ENCODE results near the gene PYGM.

PYGM gene

GRCh38 chr11:64752175-64752970 is 7.4 kb downstream of the PYGM start:
- no peak for DNase-seq

- no peak for DNase-seq
Observed at GRCh38 chr11:64751580-64751979, 8.2 kb downstream of the PYGM start.

DNA sequence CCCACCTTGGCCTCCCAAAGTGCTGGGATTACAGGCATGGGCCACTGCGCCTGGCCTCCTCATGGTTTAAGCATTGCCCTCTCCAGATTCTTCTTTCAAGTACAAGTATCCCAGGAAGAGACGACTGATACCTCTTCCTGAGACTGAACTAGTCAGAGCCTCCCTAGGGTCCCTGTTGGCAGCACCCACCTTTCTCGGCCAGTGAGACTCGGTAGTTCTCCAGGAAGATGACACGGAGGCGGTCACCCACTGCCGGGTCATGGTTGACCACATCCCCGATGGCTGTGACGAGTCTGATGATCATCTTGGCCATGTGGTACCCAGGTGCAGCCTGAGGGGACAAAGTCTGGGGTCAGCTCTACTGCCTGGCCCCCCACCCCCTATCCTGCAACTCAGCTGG is 8.6 kb downstream of the PYGM start:
- DNase-seq = no peak

DNA sequence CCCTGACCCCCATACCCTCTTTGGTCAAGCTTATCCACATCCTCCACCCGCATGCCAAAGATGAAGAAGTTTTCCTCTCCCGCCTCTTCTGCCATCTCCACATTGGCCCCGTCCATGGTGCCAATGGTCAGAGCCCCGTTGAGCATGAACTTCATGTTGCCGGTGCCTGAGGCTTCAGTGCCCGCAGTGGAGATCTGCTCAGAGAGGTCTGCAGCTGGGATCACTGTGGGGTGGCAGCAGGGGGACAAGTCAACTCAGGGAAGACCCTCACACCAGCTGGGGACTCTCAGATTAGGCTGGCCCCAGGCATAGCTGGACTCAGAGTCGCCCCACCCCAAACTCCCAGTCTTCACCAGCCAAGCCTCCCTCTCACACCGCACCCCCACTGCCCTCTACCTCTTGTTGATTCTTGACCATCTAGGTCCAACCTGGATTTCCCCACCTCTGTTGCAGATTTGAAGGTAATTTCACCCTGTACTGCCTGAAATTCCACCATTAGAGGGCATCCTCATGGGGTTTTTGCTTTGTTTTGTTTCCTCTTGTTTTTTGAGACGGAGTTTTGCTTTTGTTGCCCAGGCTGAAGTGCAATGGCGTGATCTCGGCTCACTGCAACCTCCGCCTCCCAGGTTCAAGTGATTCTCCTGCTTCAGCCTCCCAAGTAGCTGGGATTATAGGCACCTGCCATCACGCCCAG is 9.3 kb downstream of the PYGM start:
- DNase-seq = no peak

DNA sequence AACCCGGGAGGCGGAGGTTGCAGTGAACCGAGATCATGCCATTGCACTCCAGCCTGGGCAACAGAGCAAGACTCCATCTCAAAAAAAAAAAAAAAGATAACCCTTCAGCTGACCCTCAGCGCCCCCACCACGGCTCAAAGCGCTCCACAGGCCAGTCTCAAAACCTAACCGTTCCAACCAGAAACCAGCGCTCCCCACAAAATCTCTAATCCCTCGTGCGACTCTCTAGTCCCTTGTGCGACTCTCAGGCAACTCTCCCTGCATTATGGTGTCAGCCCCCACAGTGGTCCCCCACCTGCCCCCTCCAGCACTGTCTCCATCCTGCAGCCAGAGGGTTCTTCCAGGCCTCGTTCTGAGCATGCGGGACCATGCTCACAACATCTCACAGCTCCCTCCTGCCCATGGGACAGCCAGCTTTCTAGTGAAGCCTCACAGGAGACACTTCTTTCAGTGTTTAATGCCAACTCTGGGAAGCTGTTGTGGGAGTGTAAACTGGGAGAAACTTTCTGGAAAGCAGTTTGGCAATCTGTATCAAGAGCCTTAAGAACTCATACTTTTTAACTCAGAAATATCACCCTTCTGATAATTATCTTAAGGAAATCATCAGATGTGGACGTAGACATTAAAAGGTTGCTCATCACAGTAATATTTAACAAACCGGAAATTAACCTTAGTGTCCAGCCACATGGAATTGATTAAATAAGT is 11.7 kb downstream of the PYGM start:
- no peak for DNase-seq

GRCh38 chr11:64746486-64746885 is 13.3 kb downstream of the PYGM start:
- no peak for DNase-seq

DNA sequence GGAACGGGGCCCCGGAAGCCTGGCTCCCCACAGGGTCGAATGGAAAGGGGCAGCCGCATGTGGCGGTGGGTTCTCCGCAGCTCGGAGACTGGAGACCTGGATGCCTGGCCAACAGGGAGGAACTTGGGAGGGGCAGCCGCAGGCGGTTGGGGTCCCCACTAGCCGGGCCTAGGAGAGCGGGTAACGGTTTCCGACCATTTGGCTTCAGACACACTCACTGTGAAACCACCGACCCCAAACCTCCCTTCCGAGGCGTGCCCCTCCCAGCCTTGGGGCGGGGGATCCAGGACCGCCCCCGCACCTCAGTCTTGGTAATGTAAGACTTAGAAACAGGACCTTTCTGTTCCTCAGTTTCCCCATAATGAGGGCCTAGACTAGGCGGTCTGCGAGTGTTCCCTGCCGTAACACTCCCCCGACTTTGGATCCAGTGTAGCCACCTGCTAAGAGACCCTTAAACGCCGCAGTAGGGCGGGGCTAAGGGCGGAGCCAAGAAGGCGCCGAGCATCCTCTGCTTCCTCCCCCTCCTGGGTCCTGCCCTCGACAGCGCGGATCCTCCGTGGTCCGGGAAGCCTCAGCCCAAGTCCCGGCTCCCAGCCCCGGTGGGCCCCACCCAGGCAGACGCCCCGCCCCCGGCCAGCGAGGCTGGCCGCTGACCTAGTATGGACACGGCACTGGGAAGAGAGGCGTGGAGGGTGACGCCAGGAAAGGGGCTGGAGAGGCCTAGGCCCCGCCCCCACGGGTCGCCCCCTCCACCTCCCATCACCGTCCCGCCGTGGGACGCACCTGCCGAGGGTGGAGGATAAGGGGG is 14.0 kb downstream of the PYGM start:
- peak; percentile 10 for DNase-seq

DNA sequence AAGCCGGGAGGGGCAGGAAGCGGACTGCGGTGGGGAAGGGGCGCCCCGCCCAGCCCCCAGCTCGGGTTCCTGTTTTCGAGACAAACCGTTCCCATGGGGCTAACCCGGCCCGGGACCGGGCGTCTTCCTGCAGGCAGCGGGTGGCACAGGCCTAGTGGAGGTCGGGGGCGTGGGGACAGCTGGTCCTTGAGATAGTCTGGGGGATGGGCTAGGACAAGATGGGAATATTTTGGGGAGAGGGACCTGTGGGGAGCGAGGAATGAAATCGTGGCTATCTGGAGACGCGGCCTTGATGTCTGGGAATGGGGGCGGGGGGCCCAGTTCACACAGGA is 14.6 kb downstream of the PYGM start:
- no peak for DNase-seq

DNA sequence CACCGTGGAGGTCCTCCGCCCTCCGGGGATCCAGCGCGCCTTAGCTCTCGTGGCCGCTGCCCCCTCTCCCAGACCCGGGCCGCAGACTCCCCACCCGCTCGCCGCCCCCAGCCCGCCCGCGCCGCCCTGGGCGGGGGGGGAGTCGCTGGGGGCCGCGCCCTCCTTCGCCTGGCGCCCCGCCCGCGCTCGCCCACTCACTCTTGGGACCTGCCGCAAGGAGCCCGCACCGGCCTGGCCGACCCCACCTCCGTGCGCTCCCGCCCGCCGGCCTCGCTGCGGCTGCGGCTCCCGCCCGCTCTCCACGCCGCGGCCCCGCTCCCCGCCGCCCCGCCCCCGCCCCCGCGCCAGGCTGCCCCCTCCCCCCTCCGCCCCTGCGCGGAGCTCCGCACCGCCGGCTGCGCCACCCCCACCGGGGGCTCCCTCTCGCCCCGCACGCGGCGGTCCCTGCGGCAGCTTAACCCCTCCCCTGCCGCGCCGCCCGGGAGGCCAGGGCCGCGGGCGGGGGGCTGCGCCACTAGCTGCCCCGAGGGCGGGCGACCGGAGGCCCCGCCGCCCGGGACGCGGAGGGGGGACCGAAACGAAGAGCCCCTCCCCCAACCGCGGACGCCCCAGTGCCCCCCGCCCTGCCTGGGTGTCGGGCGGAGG is 15.1 kb downstream of the PYGM start:
- DNase-seq = no peak

DNA sequence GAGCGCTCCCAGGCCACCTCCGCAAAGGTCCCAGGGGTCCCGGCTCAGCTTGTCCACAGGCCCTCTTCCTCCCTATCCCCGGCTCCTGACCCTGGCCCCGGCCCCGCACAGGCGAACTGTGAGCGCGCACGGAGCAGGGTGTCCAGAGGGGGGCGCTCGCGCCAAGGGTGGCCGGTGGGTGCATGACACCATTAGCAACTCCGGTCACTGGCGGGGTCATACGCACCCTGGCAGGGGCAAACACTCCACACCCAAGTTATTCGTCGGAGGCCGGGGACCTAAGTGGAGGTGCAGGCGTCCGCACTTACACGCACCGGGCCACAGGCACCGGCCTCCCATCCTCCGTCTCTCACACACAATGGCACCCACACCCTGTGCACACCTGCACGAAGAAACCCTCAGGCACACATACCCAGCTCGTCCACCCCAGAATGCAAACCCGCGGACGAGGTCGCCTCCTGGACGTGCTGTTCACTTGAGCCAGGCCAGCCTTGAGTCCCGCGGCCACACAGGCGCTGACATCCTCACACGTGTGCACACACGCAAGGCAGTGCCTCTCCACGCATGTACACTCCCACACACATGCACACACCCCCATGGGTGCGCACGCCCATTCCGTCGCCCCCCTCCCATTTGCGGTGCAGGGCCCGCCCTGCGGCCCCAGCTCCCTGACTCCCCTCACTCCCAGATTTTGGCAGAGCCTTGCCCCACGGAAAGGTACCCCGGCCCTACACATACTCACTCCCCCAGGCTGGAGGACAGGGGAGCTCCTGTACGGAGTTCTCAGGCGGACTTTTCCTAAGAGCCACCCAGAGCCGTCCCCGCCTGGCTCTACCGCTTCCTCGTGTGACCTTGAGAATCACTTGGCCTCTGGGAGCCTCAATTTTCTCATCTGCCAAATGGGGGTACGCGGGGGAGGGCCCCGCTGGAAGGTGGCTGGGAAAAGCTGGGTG is 15.9 kb downstream of the PYGM start, which contains the start of gene RASGRP2:
RASGRP2 (minus strand) TSS at position 552 of the 953 bp plus-strand sequence. CDS start 1,276 bp downstream, outside the sequence.
- DNase-seq = no peak

GRCh38 chr11:64742889-64743590 is 16.7 kb downstream of the PYGM start:
- no peak for DNase-seq

DNA sequence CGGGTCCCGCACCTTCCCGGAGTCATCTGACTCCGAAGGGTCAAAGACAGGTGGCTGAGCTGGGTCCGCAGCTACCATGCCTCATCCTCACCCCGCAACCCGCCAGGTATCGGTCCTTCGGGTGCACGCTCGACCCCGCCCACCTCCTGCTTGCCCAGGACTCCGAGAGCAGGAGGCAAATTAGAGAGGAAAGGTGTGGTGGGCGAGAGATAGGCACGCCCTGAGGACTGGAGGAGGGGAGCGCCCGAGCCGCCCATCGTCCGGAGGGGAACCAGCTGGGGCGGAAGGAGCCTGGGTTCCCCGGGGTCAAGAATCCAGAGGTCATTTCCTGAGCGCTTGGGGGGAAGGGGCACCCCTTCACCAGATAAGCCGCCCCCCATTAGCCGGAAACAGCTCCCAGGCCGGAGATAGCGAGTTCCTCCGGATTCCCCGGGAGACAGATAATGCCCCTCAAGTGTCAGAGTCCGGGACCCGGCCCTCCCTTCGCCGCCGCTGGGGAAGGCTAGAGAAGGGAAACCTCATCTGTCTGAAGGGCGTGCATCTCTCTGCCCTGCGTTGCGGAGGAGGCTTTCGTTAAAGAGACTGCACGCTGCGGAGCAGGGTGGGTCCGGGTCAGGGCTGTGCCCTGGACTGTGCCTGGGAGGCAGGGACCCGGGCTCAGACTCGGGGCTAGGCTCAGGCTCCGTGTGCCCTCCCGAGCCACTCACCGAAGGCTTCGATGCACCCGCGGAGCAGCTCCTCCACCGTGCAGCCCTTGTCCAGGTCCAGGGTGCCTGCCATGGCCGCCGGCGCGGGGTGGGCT is 17.5 kb downstream of the PYGM start:
- peak; percentile 7 for DNase-seq

DNA sequence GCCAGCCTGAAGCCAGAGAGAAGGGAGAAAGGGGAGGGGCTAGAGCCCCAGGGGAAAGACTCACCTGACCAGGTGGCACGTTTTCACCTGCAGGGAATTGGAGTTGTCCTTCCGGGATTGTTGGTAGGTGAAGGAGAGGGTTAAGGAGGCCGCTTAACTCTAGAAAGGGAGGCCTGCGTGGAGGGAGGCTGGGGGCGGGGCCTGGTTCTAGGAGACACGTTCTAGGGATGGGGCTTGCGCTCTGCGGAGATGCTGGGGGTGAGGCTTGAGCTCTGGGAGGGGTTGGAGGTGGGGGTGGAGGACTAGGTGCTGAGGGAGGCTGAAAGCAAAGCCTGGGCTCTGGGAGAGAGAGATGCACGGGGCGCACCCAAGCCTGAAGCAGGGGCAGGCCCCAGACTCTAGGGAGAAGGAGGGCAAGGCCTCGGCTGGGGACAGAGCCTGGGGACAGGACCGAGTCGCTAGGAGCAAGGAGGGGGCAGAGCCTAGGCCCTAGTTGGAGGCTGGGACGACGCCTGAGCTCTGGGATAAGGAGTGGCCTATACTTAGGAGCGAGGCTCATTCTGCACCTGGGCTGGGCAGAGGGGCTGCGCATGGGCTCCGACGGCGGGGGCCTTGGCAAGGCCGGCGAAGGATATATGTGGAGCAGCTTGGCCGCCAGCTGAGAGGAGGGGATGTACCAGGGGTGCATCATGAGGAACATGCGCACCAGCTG is 18.2 kb downstream of the PYGM start:
- no peak for DNase-seq

GRCh38 chr11:64739871-64740270 is 19.9 kb downstream of the PYGM start:
- DNase-seq = no peak

GRCh38 chr11:64736654-64737053 is 23.1 kb downstream of the PYGM start:
- DNase-seq = no peak

DNA sequence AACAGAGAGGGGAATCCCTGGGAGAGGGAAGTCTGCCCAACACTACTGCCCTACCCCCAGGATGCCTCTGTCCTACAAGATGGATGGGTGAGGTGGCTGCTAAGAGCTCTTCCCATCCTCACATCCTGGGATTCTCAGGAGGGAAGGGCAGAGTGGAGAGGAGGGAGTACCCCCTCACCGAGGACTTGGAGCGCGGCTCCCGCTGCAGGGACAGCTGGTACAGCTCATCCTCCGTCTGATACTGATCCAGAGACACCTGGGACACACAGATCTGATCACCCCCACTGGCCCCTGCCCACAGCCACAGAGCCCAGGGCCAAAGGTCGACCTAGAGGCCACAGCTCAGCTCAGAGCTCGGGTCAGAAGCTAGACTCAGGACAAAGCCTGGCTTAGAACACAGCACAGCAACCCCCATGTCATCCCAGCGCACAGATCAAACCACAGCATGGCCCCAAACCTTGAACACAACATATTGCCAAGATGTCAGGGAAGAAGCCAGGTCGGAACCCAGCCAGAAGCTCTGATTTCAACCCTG is 24.0 kb downstream of the PYGM start:
- DNase-seq = no peak

DNA sequence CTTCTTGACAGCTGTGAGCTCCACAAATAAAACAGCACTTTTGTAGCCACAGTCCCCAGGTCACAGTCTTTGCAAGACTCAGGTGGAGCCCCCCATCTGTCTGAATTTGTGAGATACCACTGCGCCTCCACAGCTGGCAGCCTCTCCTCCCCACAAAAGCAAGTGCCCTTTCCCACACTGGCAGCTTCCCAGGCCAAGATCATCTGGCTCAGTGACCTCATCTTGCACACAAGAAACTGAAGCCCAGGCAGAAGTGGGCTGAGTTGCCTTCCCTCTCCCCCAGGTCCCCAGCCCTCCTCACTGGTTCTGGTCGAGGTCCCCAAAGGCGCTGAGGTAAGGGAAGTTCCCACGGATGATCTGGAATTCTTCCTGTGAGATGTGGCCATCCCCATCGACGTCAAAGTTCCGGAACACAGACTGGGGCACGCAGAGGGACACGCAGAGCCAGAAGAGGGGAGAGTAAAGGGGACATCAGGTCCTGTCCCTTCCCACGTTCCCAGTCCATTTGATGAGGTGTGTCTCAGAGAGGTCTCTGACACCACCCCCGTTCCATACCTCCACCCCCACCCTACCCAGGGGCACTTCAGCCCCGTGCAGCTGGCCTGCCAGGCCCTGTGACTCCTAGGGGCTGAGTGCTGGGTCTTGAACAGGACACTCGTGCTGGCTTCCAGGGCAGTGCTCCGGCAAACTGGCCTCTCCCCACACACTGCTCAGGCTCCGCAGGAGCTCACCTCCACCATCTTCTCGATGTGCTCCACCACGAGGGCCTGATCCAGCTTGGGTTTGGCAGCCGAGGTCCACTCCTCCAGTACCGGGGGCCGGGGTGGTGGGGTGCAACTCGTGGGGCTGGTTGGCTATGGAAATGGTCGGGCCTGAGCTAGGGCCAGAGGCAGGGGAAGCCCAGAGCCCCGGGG is 24.7 kb downstream of the PYGM start:
- DNase-seq = no peak

GRCh38 chr11:64731601-64732000 is 28.2 kb downstream of the PYGM start:
- DNase-seq = no peak
